ENCODE data around the gene GREM2. TPM values are rescaled to one million over a fixed set of nuclear protein-coding genes. Genes with fewer than 3 reads are reported as not detected.

The GREM2 gene
- total RNA-seq: 10 to 100 TPM in 1 of 2 donors, 1 to 10 TPM in 1; 7.8 to 10.9 TPM
- polyA plus RNA-seq (2013, experiment 1 of 2): 6.3 TPM
- polyA plus RNA-seq (2013, experiment 2 of 2): 6.1 TPM
- long read RNA-seq, experiment 1, full-length matches to known transcripts: 2 of 6 reads
- long read RNA-seq, experiment 1, partial matches to known transcripts: 0 of 6 reads
- long read RNA-seq, experiment 1, other reads (novel, unspliced or antisense): 4 of 6 reads
- long read RNA-seq, experiment 2, full-length matches to known transcripts: 16 of 22 reads
- long read RNA-seq, experiment 2, partial matches to known transcripts: 0 of 22 reads
- long read RNA-seq, experiment 2, other reads (novel, unspliced or antisense): 6 of 22 reads
- long read RNA-seq, experiment 3, full-length matches to known transcripts: 56 of 64 reads
- long read RNA-seq, experiment 3, partial matches to known transcripts: 0 of 64 reads
- long read RNA-seq, experiment 3, other reads (novel, unspliced or antisense): 8 of 64 reads
- long read RNA-seq, experiment 4, partial matches to known transcripts: 0 of 3 reads
- long read RNA-seq, experiment 4, other reads (novel, unspliced or antisense): 3 of 3 reads

- Histone ChIP-seq H3K4me3 (ENCODE audit: low read length) (peak within 1 kb of the TSS; percentile 93), H3K4me1 (ENCODE audit: control insufficient read depth, insufficient read depth, low read length) (peaks cover 20% of the 10 kb centered on the region), H3K9me3 (ENCODE audit: control insufficient read depth, low read length) (no peaks in the 10 kb centered on the region), H3K27ac (ENCODE audit: low read depth, low read length) (no peak within 1 kb of the TSS), H3K27me3 (ENCODE audit: control insufficient read depth, insufficient read depth, low read length, poor library complexity, severe bottlenecking) (no peaks in the 10 kb centered on the region), H3K36me3 (ENCODE audit: control insufficient read depth, insufficient read depth, low read length) (no peaks in the 10 kb centered on the region), H3K9ac (ENCODE audit: extremely low read depth, low read length, poor library complexity, severe bottlenecking) (peak within 1 kb of the TSS; percentile 62)
- H3K36me3 Mint-ChIP-seq (ENCODE audit: low read depth): no peaks in the 10 kb centered on the region
- H3K9me3 Mint-ChIP-seq: no peaks in the 10 kb centered on the region
- TF ChIP-seq CTCF (conservative IDR thresholded peaks at IDR 0.05): no peak
- peak within 1 kb of the TSS; percentile 86 for H3K27ac Mint-ChIP-seq
- H3K4me3 Mint-ChIP-seq: peak within 1 kb of the TSS; percentile 85
- WGBS, 2 experiments (ENCODE audit: insufficient coverage in 1 of 2, insufficient read length in 1 of 2): 3 to 7% methylated on average over 10 to 40 of the region's 40 CpGs
- peaks cover 53% of the 10 kb centered on the region for H3K4me1 Mint-ChIP-seq
- peak; percentile 88 for DNase-seq
- no peaks in the 10 kb centered on the region for H3K27me3 Mint-ChIP-seq (ENCODE audit: insufficient read depth)
Measured at GRCh38 chr1:240611619-240612480, at the start of gene GREM2. TSS of gene GREM2 (minus strand) at chr1:240612155. CDS start at chr1:240493475, 118,680 bp downstream.

DNA sequence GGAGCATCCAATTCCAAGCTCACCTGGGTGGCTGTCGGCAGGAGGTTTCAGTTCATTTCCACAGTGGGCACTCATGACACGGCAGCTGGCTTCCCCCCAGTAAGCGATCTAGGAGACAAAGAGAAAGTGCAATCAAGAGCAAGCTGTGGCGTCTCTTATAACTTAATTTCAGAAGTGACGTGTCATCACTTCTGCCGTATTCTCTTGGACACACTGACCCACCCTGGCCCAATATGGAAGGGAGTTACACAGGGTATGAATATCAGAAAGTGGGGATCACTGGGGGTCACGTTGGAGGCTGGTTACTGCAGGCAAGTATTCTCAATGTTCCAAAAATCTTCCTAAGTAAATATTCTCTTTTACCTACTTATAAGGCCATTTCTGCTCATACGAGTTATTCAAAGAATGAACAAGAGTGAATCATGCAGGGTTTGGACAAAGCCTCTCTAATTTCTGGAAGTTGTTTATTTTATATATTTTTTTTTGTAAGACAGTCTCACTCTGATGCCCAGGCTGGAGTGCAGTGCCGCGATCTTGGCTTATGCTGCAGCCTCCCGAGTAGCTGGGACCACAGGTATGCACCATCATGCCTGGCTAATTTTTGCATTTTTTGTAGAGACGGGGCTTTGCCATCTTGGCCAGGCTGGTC is 46.5 kb upstream of the GREM2 start:
- H3K4me1 Mint-ChIP-seq: no peaks in the 10 kb centered on the region
- Histone ChIP-seq H3K27me3 (ENCODE audit: control insufficient read depth, insufficient read depth, low read length, poor library complexity, severe bottlenecking) (peaks cover 73% of the 10 kb centered on the region), H3K4me3 (ENCODE audit: low read length) (no peak overlapping the region), H3K27ac (ENCODE audit: low read depth, low read length) (no peak overlapping the region), H3K36me3 (ENCODE audit: control insufficient read depth, insufficient read depth, low read length) (no peaks in the 10 kb centered on the region), H3K4me1 (ENCODE audit: control insufficient read depth, insufficient read depth, low read length) (no peaks in the 10 kb centered on the region), H3K9me3 (ENCODE audit: control insufficient read depth, low read length) (no peaks in the 10 kb centered on the region), H3K9ac (ENCODE audit: extremely low read depth, low read length, poor library complexity, severe bottlenecking) (no peak overlapping the region)
- H3K36me3 Mint-ChIP-seq (ENCODE audit: low read depth): no peaks in the 10 kb centered on the region
- TF ChIP-seq CTCF (conservative IDR thresholded peaks at IDR 0.05): no peak
- no peak overlapping the region for H3K4me3 Mint-ChIP-seq
- peaks cover 11% of the 10 kb centered on the region for H3K27me3 Mint-ChIP-seq (ENCODE audit: insufficient read depth)
- WGBS, 2 experiments (ENCODE audit: insufficient coverage in 1 of 2, insufficient read length in 1 of 2): 86 to 87% methylated on average over 9 to 12 of the region's 12 CpGs
- no peaks in the 10 kb centered on the region for H3K9me3 Mint-ChIP-seq
- no peak for DNase-seq
- no peak overlapping the region for H3K27ac Mint-ChIP-seq

- WGBS, 2 experiments (ENCODE audit: insufficient coverage in 1 of 2, insufficient read length in 1 of 2): 80 to 85% methylated on average over 1 to 3 of the region's 4 CpGs
- no peaks in the 10 kb centered on the region for H3K36me3 ChIP-seq (ENCODE audit: control insufficient read depth, insufficient read depth, low read length)
- no peak overlapping the region for H3K4me3 ChIP-seq (ENCODE audit: low read length)
- no peak for TF ChIP-seq CTCF (conservative IDR thresholded peaks at IDR 0.05)
- Mint-ChIP-seq H3K27me3 (ENCODE audit: insufficient read depth) (peaks cover 11% of the 10 kb centered on the region), H3K4me1 (peaks cover 2% of the 10 kb centered on the region), H3K27ac (no peak overlapping the region), H3K9me3 (no peaks in the 10 kb centered on the region), H3K36me3 (ENCODE audit: low read depth) (no peaks in the 10 kb centered on the region), H3K4me3 (no peak overlapping the region)
- no peaks in the 10 kb centered on the region for H3K9me3 ChIP-seq (ENCODE audit: control insufficient read depth, low read length)
- peaks cover 57% of the 10 kb centered on the region for H3K27me3 ChIP-seq (ENCODE audit: control insufficient read depth, insufficient read depth, low read length, poor library complexity, severe bottlenecking)
- no peak for DNase-seq
- no peak overlapping the region for H3K9ac ChIP-seq (ENCODE audit: extremely low read depth, low read length, poor library complexity, severe bottlenecking)
- H3K27ac ChIP-seq (ENCODE audit: low read depth, low read length): no peak overlapping the region
- H3K4me1 ChIP-seq (ENCODE audit: control insufficient read depth, insufficient read depth, low read length): no peaks in the 10 kb centered on the region
Measured at GRCh38 chr1:240656531-240656930, 44.6 kb upstream of the GREM2 start.
